Measurements from ENCODE around the gene NR5A2. TPM values are rescaled to one million over a fixed set of nuclear protein-coding genes. Genes with fewer than 3 reads are reported as not detected.

Gene NR5A2
- total and polyA plus RNA-seq, 2 donors (not counting 1 experiment from before 2014, with no cell fraction given): 0.01 TPM; not detected in 1

- H3K4me1 ChIP-seq (ENCODE audit: control insufficient read depth, extremely low read depth, insufficient read depth, low read length): no peaks in the 10 kb centered on the region
- TF ChIP-seq EZH2 (IDR thresholded peaks at IDR 0.05; ENCODE audit: low read length, missing control alignments) (no peak), CTCF (conservative IDR thresholded peaks at IDR 0.05 in 1 of 2, IDR thresholded peaks at IDR 0.05 in 1 of 2; ENCODE audit: low read depth in 1 of 2, low read length in 2 of 2) (no peak)
- no peaks in the 10 kb centered on the region for H3K36me3 ChIP-seq (ENCODE audit: control insufficient read depth, insufficient read depth, low read length)
- H3K79me2 ChIP-seq (ENCODE audit: control insufficient read depth, insufficient read depth, low read length): no peaks in the 10 kb centered on the region
- H3K27ac ChIP-seq (ENCODE audit: insufficient read depth, low read length): no peak overlapping the region
- no peaks in the 10 kb centered on the region for H4K20me1 ChIP-seq (ENCODE audit: control insufficient read depth, extremely low read depth, insufficient read depth, low read length)
- no peak overlapping the region for H3K4me2 ChIP-seq (ENCODE audit: extremely low read depth, insufficient read depth, low read length)
- H3K9ac ChIP-seq (ENCODE audit: insufficient read depth, low read length): no peak overlapping the region
- DNase-seq (ENCODE audit: low read depth in 2 of 2): peak in 1 of 2 donors; percentile 47
- no peak overlapping the region for H3K4me3 ChIP-seq (replicated peaks in 1 of 4; ENCODE audit: control extremely low read depth in 1 of 4, insufficient read depth in 1 of 4, low read depth in 3 of 4, low read length in 4 of 4)
- H3K27me3 ChIP-seq (ENCODE audit: control insufficient read depth, insufficient read depth, low read length): peaks cover 5% of the 10 kb centered on the region
- no peaks in the 10 kb centered on the region for H3K9me3 ChIP-seq (ENCODE audit: control insufficient read depth, insufficient read depth, low read depth, low read length)
- no peak overlapping the region for H2AFZ ChIP-seq (ENCODE audit: low read length)
These were observed 104.1 kb downstream of the NR5A2 start for GRCh38 chr1:200131551-200132125.

- Histone ChIP-seq H2AFZ (ENCODE audit: low read length) (no peak overlapping the region), H3K9me3 (ENCODE audit: control insufficient read depth, insufficient read depth, low read depth, low read length) (no peaks in the 10 kb centered on the region), H3K27me3 (ENCODE audit: control insufficient read depth, insufficient read depth, low read length) (peaks cover 4% of the 10 kb centered on the region), H3K4me1 (ENCODE audit: control insufficient read depth, extremely low read depth, insufficient read depth, low read length) (no peaks in the 10 kb centered on the region), H3K4me2 (ENCODE audit: extremely low read depth, insufficient read depth, low read length) (no peak overlapping the region), H3K79me2 (ENCODE audit: control insufficient read depth, insufficient read depth, low read length) (no peaks in the 10 kb centered on the region), H3K27ac (ENCODE audit: insufficient read depth, low read length) (no peak overlapping the region), H4K20me1 (ENCODE audit: control insufficient read depth, extremely low read depth, insufficient read depth, low read length) (no peaks in the 10 kb centered on the region), H3K4me3 (replicated peaks in 1 of 4; ENCODE audit: control extremely low read depth in 1 of 4, insufficient read depth in 1 of 4, low read depth in 3 of 4, low read length in 4 of 4) (no peak overlapping the region), H3K36me3 (ENCODE audit: control insufficient read depth, insufficient read depth, low read length) (no peaks in the 10 kb centered on the region), H3K9ac (ENCODE audit: insufficient read depth, low read length) (no peak overlapping the region)
- TF ChIP-seq CTCF (conservative IDR thresholded peaks at IDR 0.05 in 1 of 2, IDR thresholded peaks at IDR 0.05 in 1 of 2; ENCODE audit: low read depth in 1 of 2, low read length in 2 of 2): no peak
- no peak for DNase-seq (ENCODE audit: low read depth in 2 of 2)
These were observed 105.6 kb downstream of the NR5A2 start for GRCh38 chr1:200133123-200133522.

GRCh38 chr1:200134116-200134515, 106.6 kb downstream of the NR5A2 start:
- H3K4me2 ChIP-seq (ENCODE audit: extremely low read depth, insufficient read depth, low read length): no peak overlapping the region
- H3K36me3 ChIP-seq (ENCODE audit: control insufficient read depth, insufficient read depth, low read length): no peaks in the 10 kb centered on the region
- H4K20me1 ChIP-seq (ENCODE audit: control insufficient read depth, extremely low read depth, insufficient read depth, low read length): no peaks in the 10 kb centered on the region
- no peak overlapping the region for H3K27ac ChIP-seq (ENCODE audit: insufficient read depth, low read length)
- no peaks in the 10 kb centered on the region for H3K4me1 ChIP-seq (ENCODE audit: control insufficient read depth, extremely low read depth, insufficient read depth, low read length)
- no peak overlapping the region for H3K4me3 ChIP-seq (replicated peaks in 1 of 4; ENCODE audit: control extremely low read depth in 1 of 4, insufficient read depth in 1 of 4, low read depth in 3 of 4, low read length in 4 of 4)
- H2AFZ ChIP-seq (ENCODE audit: low read length): no peak overlapping the region
- no peak overlapping the region for H3K9ac ChIP-seq (ENCODE audit: insufficient read depth, low read length)
- TF ChIP-seq CTCF (conservative IDR thresholded peaks at IDR 0.05 in 1 of 2, IDR thresholded peaks at IDR 0.05 in 1 of 2; ENCODE audit: low read depth in 1 of 2, low read length in 2 of 2) (no peak), EZH2 (IDR thresholded peaks at IDR 0.05; ENCODE audit: low read length, missing control alignments) (no peak)
- no peak for DNase-seq (ENCODE audit: low read depth in 2 of 2)
- no peaks in the 10 kb centered on the region for H3K9me3 ChIP-seq (ENCODE audit: control insufficient read depth, insufficient read depth, low read depth, low read length)
- H3K79me2 ChIP-seq (ENCODE audit: control insufficient read depth, insufficient read depth, low read length): no peaks in the 10 kb centered on the region
- no peaks in the 10 kb centered on the region for H3K27me3 ChIP-seq (ENCODE audit: control insufficient read depth, insufficient read depth, low read length)

All from fibroblast of lung (primary cell).